HG03139 (cell line): ENCODE data around the gene CYP4F22.
"Not testable (repeated sequence)": the region's sequence is repeated elsewhere in the genome, so short reads cannot be mapped to it uniquely, and the experiment has no call there.

Experiments
- ATAC-seq: cut with Tn5 transposase; IDR thresholded peaks from one replicate; pipeline ENCODE4 v1.9.1; 2021; ENCODE audit not compliant: unreplicated experiment

CYP4F22 gene

DNA sequence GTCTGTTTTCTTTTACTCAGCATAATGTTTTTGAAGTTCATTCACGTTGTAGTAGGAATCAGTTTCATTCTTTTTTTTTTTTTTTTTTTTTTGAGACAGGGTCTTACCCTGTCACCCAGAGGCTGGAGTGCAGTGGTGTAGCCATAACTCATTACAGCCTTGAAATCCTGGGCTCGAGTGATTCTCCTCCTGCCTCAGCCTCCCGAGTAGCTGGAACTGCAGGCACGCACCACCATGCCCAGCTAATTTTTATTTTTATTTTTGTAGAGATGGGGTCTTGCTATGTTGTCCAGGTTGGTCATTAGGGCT lies 25.2 kb downstream of the CYP4F22 start:
- not testable (repeated sequence) for ATAC-seq

DNA sequence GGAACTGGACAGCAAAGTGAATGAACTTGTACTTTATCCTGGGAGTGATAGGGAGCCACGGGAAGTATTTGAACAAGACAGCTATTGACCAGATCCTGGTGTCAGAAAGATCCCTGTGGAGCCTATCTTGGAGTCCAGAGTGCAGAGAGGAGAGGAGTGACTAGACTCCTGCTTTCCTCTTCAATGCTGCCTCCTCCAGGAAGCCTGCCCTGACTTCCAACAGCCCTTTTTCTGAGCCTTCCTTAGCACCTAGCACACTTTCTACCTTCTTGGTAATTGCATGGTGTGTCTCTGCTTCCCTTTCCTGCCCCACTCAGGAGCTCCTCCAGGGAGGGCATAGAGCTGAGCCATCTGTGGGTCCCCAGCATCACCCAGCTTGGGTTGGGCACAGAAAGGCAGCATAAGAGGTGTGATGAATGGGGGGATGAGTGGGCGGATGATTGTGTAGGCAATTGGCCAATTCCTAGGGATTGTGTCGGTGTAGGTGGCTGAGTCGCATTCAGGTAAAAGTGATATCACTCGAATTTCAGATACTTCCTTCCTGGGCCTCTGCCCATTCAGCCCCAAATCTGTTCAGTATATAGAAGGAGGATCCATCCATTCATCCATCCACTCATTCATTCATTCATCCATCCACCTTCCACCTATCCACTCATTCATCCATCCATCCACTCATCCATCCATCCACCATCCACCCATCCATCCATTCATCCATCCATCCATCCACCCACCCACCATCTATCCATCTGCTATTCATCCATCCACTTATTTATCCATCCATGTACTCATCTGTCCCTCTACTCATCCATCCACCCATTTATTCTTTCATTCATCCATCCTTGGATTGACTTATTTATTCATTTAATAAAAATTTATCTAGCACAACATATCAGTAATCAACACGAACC lies 26.9 kb downstream of the CYP4F22 start:
- no peak for ATAC-seq

- ATAC-seq: no peak
Observed at GRCh38 chr19:15536350-15536749, 28.0 kb downstream of the CYP4F22 start.

GRCh38 chr19:15538774-15539173 lies 30.4 kb downstream of the CYP4F22 start:
- no peak for ATAC-seq

- ATAC-seq: no peak
Observed at GRCh38 chr19:15539638-15540037, 31.3 kb downstream of the CYP4F22 start.

DNA sequence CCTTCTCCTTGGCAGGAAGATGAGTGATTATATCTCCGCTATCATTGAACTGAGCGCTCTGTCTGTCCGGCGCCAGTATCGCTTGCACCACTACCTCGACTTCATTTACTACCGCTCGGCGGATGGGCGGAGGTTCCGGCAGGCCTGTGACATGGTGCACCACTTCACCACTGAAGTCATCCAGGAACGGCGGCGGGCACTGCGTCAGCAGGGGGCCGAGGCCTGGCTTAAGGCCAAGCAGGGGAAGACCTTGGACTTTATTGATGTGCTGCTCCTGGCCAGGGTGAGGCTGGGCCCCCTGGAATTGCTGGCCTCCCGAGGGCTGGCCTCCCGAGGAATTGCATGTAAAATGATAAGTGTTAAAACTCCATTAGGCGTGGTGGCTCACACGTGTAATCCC lies 32.1 kb downstream of the CYP4F22 start:
- ATAC-seq: no peak

- ATAC-seq: no peak
Observed at GRCh38 chr19:15544283-15544682, 36.0 kb downstream of the CYP4F22 start.

GRCh38 chr19:15544970-15545369 lies 36.6 kb downstream of the CYP4F22 start:
- no peak for ATAC-seq

DNA sequence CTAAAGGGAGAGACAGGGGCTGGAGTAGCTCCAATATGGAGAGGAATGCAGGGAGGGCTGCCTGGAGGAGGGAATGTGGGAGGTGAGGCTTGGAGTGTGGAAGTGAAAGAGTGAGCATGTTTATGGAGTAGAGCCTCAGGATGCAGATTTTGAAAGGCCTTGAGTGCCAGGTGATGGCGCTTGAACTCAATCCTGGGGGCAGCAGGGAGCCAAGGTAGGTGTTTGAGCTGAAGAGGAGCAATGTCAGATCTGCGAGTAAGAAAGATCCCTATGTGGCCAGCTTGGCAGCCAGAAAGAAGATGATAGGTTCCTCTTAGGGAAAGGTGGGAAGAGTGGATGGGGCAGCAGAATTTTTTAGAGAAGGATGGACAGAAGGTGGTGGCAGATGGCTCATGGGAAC lies 40.3 kb downstream of the CYP4F22 start:
- no peak for ATAC-seq

DNA sequence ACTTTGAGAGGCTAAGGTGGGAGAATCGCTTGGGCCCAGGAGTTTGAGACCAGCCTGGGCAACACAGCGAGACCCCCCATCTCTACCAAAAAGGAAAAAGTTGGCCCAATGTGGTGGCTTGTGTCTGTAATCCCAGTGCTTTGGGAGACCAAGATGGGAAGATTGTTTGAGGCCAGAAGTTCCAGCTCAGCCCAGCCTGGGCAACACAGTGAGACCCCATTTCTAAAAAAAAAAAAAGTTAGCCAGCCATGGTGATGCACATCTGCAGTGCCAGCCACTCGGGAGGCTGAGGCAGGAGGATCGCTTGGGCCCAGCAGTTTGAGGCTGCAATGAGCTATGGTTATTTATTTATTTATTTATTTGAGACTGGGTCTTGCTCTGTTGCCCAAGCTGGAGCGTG lies 41.3 kb downstream of the CYP4F22 start:
- ATAC-seq: no peak

- ATAC-seq: no peak
Observed at GRCh38 chr19:15550273-15550672, 41.9 kb downstream of the CYP4F22 start.

DNA sequence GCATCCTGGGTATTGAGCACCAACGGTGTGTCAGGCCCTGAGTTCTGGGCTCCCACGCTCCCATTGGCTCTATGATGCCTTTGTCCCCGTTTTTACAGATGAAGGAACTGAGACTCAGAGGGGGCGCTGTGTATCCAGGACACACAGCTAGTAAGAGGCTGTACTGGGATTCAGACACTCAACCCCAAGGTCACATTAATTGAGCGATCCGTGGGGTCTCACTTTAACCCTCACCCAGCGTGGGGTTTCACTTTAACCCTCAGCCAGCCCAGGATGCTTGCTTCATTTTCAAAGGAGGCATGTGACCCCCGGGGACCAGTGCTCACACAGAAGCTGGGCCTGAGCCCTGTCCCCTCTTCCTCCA lies 42.6 kb downstream of the CYP4F22 start:
- ATAC-seq: no peak

DNA sequence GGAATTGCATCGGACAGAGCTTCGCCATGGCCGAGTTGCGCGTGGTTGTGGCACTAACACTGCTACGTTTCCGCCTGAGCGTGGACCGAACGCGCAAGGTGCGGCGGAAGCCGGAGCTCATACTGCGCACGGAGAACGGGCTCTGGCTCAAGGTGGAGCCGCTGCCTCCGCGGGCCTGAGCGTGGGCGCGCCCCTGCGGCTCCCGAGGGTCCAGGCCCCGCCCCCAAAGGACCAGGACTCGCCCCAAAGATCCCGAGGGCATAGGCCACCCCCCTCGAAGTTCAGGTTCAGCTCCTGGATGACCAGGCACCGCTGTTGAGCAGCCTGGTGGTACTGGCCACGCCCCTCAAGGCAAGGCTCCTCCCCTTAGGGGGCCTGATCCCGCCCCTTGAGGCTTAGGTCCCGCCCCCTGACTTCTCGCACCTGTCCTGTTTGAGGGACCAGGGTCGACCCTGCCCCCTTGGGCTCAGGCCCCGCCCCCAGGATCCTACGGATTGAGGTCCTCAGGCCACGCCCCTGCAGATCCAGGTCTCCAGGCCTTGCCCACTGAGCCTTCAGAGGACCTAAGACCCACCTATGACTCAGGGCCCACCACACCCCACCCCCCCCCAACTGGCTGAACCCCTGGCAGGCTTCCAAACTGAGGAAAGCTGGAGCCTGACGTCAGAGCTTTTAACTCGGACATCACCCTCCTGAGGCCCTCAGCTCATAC lies 43.1 kb downstream of the CYP4F22 start:
- no peak for ATAC-seq

GRCh38 chr19:15555021-15555420 lies 46.7 kb downstream of the CYP4F22 start:
- ATAC-seq: no peak

DNA sequence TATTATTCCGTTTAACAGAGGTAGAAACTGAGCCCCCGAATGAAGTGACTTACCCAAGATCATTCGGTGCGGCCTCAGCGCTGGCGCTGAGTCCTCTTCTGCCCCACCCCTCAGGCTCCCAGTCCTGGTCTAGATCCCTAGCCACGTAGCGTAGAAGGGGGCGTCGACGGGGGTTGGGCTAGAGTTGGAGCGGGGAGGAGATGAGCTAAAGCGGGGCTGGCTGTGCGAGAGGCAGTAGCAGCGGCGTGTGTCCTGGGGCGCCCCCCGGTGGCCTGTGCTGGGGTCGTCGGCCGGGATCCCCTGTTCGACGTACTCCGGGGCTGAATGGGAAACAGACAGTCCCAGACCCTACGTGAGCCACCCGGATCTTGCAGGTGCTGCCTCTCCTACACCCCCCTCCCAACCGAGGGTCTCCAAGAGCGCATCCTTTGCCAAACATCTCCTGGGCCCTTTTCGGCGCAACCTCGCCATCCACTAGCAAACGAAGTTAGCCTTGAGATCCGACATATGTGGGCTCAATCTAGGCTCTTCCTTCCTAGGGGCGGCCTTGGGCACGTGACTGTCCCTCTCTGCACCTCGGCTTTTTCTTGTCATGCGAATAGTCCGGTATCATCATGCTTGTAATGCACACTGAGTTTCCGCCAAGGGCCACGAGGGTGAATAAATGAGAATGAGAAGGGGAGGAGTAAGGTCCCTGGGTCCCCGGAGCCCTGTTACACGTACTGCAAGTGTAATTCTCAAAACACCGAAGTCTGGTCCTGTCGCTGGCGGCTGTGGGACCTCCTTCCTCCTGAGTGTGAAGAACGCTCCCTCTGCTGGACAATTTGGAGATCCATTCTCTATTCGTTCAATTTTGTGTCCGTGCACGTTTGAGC lies 47.7 kb downstream of the CYP4F22 start:
- ATAC-seq: no peak

GRCh38 chr19:15556634-15557181 lies 48.4 kb downstream of the CYP4F22 start:
- no peak for ATAC-seq

DNA sequence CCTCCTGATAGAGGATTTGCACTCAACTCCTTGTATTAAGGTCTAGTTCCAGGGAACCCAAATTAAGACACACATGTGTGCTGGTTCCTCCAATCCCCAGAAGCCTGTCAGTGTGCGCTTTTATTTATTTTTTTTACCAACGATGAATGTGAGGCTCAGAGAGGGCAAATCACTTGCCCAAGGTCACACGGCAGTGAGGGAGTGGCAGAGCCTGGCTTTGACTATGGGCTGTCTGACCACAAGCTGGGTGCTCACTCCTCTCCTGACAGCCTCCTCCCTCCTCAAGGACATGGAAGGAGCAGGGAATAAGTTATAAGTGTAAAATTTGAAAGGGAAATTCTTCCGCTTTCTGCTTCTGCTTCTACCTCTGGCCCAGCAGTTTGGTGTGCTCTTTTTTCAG lies 48.9 kb downstream of the CYP4F22 start:
- ATAC-seq: no peak

GRCh38 chr19:15562145-15562544 lies 53.8 kb downstream of the CYP4F22 start:
- ATAC-seq: no peak

- no peak for ATAC-seq
Observed at GRCh38 chr19:15562861-15563260, 54.5 kb downstream of the CYP4F22 start.

DNA sequence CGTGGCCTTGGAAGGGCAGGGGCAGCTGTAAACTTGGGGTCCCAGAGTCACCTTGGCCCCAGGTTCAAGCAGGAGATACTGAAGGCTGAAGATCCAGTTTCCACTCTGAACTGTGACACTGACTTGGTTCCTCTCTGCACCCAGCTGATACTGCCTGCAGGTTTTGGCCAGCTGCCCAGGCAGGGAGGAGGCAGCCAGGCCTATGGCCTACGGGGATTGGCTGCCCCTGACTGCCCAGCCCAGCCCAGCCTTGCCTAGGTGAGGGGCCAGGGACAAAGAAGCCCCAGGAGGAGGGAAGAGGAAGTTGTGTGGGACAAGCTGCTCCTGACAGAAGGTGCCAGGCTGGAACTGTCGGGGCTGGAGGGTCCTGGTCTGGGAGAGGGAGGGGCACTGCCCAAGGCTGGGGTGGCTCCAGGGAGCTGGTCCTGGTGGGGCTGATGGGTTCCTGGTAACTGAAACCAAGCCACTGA lies 55.0 kb downstream of the CYP4F22 start:
- no peak for ATAC-seq

DNA sequence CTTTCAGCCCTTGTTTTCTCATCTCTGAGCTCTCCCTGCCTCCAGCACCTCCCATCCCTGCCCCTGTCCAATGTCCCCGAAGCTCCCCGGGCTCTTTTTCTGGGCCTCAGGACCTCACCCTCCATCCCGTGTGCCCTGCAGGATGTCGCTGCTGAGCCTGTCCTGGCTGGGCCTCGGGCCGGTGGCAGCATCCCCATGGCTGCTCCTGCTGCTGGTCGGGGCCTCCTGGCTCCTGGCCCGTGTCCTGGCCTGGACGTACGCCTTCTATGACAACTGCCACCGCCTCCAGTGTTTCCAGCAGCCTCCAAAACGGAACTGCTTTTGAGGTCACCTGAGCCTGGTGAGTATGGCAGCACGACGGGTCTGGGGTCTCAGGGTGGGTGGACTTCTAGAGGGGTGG lies 55.6 kb downstream of the CYP4F22 start:
- no peak for ATAC-seq
